A673 (cell line): ENCODE measurements around the gene CRNKL1. TPM values are rescaled to one million over a fixed set of nuclear protein-coding genes. Genes with fewer than 3 reads are reported as not detected.

ENCODE experiments used
- BruUV-seq: library from RNA; stranded (reverse); fragments of 400-500 nt; replicated peaks from 2 replicates; lab custom pipeline; 2021; lab: Mats Ljungman, UMichigan
- CTCF ChIA-PET: fragments of 300-600 bp; sonication (Branson Sonifier 250); formaldehyde crosslinking; loops from one replicate; lab custom pipeline; 2022; ENCODE audit warnings: antibody characterized with exemption; lab: Charles Lee
- POLR2A ChIA-PET: fragments of 300-600 bp; sonication (Branson Sonifier 250); formaldehyde crosslinking; loops from one replicate; lab custom pipeline; 2022; ENCODE audit warnings: antibody characterized with exemption; ENCODE audit not compliant: low non-redundant PET; lab: Charles Lee
- DNase-seq: peaks from one replicate; pipeline ENCODE4 v3.0.0-alpha.2; 2015; ENCODE audit warnings: low spot score
- H3K27ac ChIP-seq: fragments of 200-600 bp; sonication (generic); 2 replicates; pipeline ENCODE4 v1.5.1; 2016; ENCODE audit warnings: mixed run types, low read depth, mild to moderate bottlenecking, mixed read lengths, antibody characterized with exemption, low read length; ENCODE audit not compliant: poor library complexity, severe bottlenecking
- H3K27me3 ChIP-seq: fragments of 200-600 bp; sonication (generic); replicated peaks from 2 replicates; pipeline ENCODE4 v1.6.1; 2017; ENCODE audit warnings: mixed run types, low read depth, mild to moderate bottlenecking, mixed read lengths, antibody characterized with exemption, low read length; ENCODE audit not compliant: insufficient read depth, poor library complexity
- H3K36me3 ChIP-seq: fragments of 200-600 bp; sonication (generic); 2 replicates; pipeline ENCODE4 v1.6.1; 2016; ENCODE audit warnings: mixed run types, mild to moderate bottlenecking, mixed read lengths, antibody characterized with exemption, low read length; ENCODE audit not compliant: insufficient read depth, poor library complexity, severe bottlenecking
- H3K4me1 ChIP-seq: fragments of 200-600 bp; sonication (generic); 2 replicates; pipeline ENCODE4 v1.6.1; 2017; ENCODE audit warnings: mixed run types, mild to moderate bottlenecking, mixed read lengths, antibody characterized with exemption, low read length; ENCODE audit not compliant: insufficient read depth, poor library complexity, severe bottlenecking
- H3K4me3 ChIP-seq: fragments of 200-600 bp; sonication (generic); 2 replicates; pipeline ENCODE4 v1.5.1; 2016; ENCODE audit warnings: low read depth, mixed run types, mild to moderate bottlenecking, mixed read lengths, low read length; ENCODE audit not compliant: poor library complexity, severe bottlenecking
- H3K9me3 ChIP-seq: fragments of 200-600 bp; sonication (generic); 2 replicates; pipeline ENCODE4 v1.6.1; 2016; ENCODE audit warnings: mixed run types, low read depth, mild to moderate bottlenecking, mixed read lengths, antibody characterized with exemption, low read length; ENCODE audit not compliant: poor library complexity, severe bottlenecking
- EZH2 ChIP-seq: fragments of 200-600 bp; sonication (generic); IDR thresholded peaks from 2 replicates; pipeline ENCODE4 v1.6.1; 2017; ENCODE audit warnings: borderline replicate concordance, low read depth, mild to moderate bottlenecking, mixed read lengths, antibody characterized with exemption, low read length; ENCODE audit not compliant: poor library complexity, severe bottlenecking
- intact Hi-C: fragments of 100-400 bp; cut with micrococcal nuclease; formaldehyde crosslinking; loops from one replicate; pipeline ENCODE4 v1.10.0; 2022; ENCODE audit not compliant: unreplicated experiment
- total RNA-seq: library from RNA; stranded (reverse); gene quantifications from 2 replicates; pipeline ENCODE4 v1.2.3, GENCODE V29; 2021
- TF ChIP-seq, protein P1 (sequence below): fragments of 300-800, 200-600 bp; sonication (generic); conservative IDR thresholded peaks from 2 replicates; pipeline ENCODE4 v1.5.1; 2017; ENCODE audit warnings: low read depth, mild to moderate bottlenecking, antibody characterized with exemption, low read length, moderate library complexity, mixed read lengths

CRNKL1 gene
- total RNA-seq, 1 experiment from 2014 or later = 25.1 TPM

GRCh38 chr20:20020908-20021307, 31.4 kb downstream of the CRNKL1 start:
- ChIA-PET CTCF (no interaction called here), POLR2A (no interaction called here)
- Histone ChIP-seq H3K4me3 (no peak overlapping the region), H3K4me1 (peaks cover 4% of the 10 kb centered on the region), H3K27me3 (no peaks in the 10 kb centered on the region), H3K9me3 (no peaks in the 10 kb centered on the region), H3K36me3 (peaks cover 6% of the 10 kb centered on the region), H3K27ac (no peak overlapping the region)
- TF ChIP-seq, protein P1, sequence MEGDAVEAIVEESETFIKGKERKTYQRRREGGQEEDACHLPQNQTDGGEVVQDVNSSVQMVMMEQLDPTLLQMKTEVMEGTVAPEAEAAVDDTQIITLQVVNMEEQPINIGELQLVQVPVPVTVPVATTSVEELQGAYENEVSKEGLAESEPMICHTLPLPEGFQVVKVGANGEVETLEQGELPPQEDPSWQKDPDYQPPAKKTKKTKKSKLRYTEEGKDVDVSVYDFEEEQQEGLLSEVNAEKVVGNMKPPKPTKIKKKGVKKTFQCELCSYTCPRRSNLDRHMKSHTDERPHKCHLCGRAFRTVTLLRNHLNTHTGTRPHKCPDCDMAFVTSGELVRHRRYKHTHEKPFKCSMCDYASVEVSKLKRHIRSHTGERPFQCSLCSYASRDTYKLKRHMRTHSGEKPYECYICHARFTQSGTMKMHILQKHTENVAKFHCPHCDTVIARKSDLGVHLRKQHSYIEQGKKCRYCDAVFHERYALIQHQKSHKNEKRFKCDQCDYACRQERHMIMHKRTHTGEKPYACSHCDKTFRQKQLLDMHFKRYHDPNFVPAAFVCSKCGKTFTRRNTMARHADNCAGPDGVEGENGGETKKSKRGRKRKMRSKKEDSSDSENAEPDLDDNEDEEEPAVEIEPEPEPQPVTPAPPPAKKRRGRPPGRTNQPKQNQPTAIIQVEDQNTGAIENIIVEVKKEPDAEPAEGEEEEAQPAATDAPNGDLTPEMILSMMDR = no peak
- no peak for TF ChIP-seq EZH2
- intact Hi-C loops = no loop called here
- DNase-seq = no peak
- no TSS peak for BruUV-seq

- TF ChIP-seq, protein P1 = no peak
- TF ChIP-seq EZH2 = no peak
- intact Hi-C loops = no loop called here
- Histone ChIP-seq H3K36me3 (peaks cover 6% of the 10 kb centered on the region), H3K27ac (no peak overlapping the region), H3K4me1 (peaks cover 4% of the 10 kb centered on the region), H3K27me3 (no peaks in the 10 kb centered on the region), H3K9me3 (no peaks in the 10 kb centered on the region), H3K4me3 (no peak overlapping the region)
- DNase-seq = no peak
- ChIA-PET CTCF (interaction anchor here (0.6 kb wide), 1 partner anchor 1006 kb away, joined by 3 read pairs; no protein-coding TSS in a partner anchor), POLR2A (no interaction called here)
- no TSS peak for BruUV-seq
Observed at GRCh38 chr20:20019123-20019522, 33.1 kb downstream of the CRNKL1 start.

- Histone ChIP-seq H3K9me3 (no peaks in the 10 kb centered on the region), H3K27me3 (no peaks in the 10 kb centered on the region), H3K4me1 (peaks cover 4% of the 10 kb centered on the region), H3K36me3 (peaks cover 6% of the 10 kb centered on the region), H3K27ac (no peak overlapping the region), H3K4me3 (peak overlapping the region; percentile 99)
- ChIA-PET CTCF (interaction anchor here (0.6 kb wide), 1 partner anchor 1005 kb away, joined by 3 read pairs; no protein-coding TSS in a partner anchor), POLR2A (no interaction called here)
- DNase-seq = no peak
- BruUV-seq = TSS peak; percentile 78
- intact Hi-C loops = no loop called here
- no peak for TF ChIP-seq EZH2
- TF ChIP-seq, protein P1 = no peak
Observed at GRCh38 chr20:20018366-20018765, 33.9 kb downstream of the CRNKL1 start.
